ENCODE data around the gene KLF12. TPM values are rescaled to one million over a fixed set of nuclear protein-coding genes. Genes with fewer than 3 reads are reported as not detected.

Gene KLF12
- polyA plus RNA-seq, 3 donors, result 0.04 to 1.3 (median 0.38) TPM

GRCh38 chr13:74134777-74135325, 647 bp upstream of the KLF12 start:
- Histone ChIP-seq H3K27me3 (ENCODE audit: control insufficient read depth in 2 of 2, insufficient read depth in 2 of 2, low read length in 2 of 2) (peaks cover 20 to 47% of the 10 kb centered on the region in 2 donors), H3K27ac (ENCODE audit: low read depth in 1 of 2, low read length in 2 of 2) (no peak overlapping the region), H3K4me1 (ENCODE audit: control insufficient read depth in 1 of 2, insufficient read depth in 2 of 2, low read length in 2 of 2) (peaks cover 18 to 36% of the 10 kb centered on the region in 2 donors), H3K4me3 (replicated peaks in 1 of 3; ENCODE audit: low read depth in 2 of 3, low read length in 3 of 3) (peak overlapping the region; percentile 50 to 76 (median 53)), H4K20me1 (ENCODE audit: insufficient read depth, low read length) (no peaks in the 10 kb centered on the region), H3K79me2 (ENCODE audit: insufficient read depth, low read length) (no peaks in the 10 kb centered on the region), H3K36me3 (replicated peaks in 1 of 2; ENCODE audit: control insufficient read depth in 1 of 2, insufficient read depth in 2 of 2, low read length in 2 of 2) (no peaks in the 10 kb centered on the region), H3K9ac (ENCODE audit: insufficient read depth, low read length, poor library complexity, severe bottlenecking) (peak overlapping the region; percentile 38), H3K9me3 (replicated peaks in 1 of 2; ENCODE audit: control insufficient read depth in 1 of 2, insufficient read depth in 1 of 2, low read length in 2 of 2) (no peaks in the 10 kb centered on the region), H3K4me2 (replicated peaks; ENCODE audit: extremely low read depth, low read length, poor library complexity, severe bottlenecking) (peak overlapping the region; percentile 76), H2AFZ (ENCODE audit: insufficient read depth, low read depth, low read length, poor library complexity, severe bottlenecking) (peak overlapping the region; percentile 77)
- WGBS (ENCODE audit: insufficient coverage), result under 1% methylated on average over 57 of the region's 63 CpGs
- peaks cover 14% of the 10 kb centered on the region for H3K4me1 Mint-ChIP-seq
- peak in 1 of 3 donors; percentile 5 for DNase-seq
- no peak overlapping the region for H3K27ac Mint-ChIP-seq
- no peaks in the 10 kb centered on the region for H3K36me3 Mint-ChIP-seq
- intact Hi-C loops (cut with micrococcal nuclease), result no loop called here
- H3K4me3 Mint-ChIP-seq, result peak overlapping the region in 1 of 2 donors; percentile 83
- peaks cover 28 to 35% (median 33%) of the 10 kb centered on the region in 3 donors for H3K27me3 Mint-ChIP-seq (ENCODE audit: low read depth in 3 of 3)
- TF ChIP-seq CTCF (IDR thresholded peaks at IDR 0.05), result no peak
- H3K9me3 Mint-ChIP-seq, result peaks cover 0 to 2% (median 2%) of the 10 kb centered on the region in 7 donors

- H3K4me1 Mint-ChIP-seq, result peaks cover 14% of the 10 kb centered on the region
- peaks cover 28 to 35% (median 30%) of the 10 kb centered on the region in 3 donors for H3K27me3 Mint-ChIP-seq (ENCODE audit: low read depth in 3 of 3)
- H3K9me3 Mint-ChIP-seq, result peaks cover 0 to 2% (median 2%) of the 10 kb centered on the region in 7 donors
- peak overlapping the region; percentile 90 to 98 for H3K4me3 Mint-ChIP-seq
- H3K4me1 ChIP-seq (ENCODE audit: control insufficient read depth in 1 of 2, insufficient read depth in 2 of 2, low read length in 2 of 2), result peaks cover 18 to 36% of the 10 kb centered on the region in 2 donors
- intact Hi-C loops (cut with micrococcal nuclease), result no loop called here
- no peaks in the 10 kb centered on the region for H3K36me3 ChIP-seq (replicated peaks in 1 of 2; ENCODE audit: control insufficient read depth in 1 of 2, insufficient read depth in 2 of 2, low read length in 2 of 2)
- peak in 1 of 3 donors; percentile 33 for DNase-seq
- H3K4me2 ChIP-seq (replicated peaks; ENCODE audit: extremely low read depth, low read length, poor library complexity, severe bottlenecking), result peak overlapping the region; percentile 76
- peaks cover 20 to 43% of the 10 kb centered on the region in 2 donors for H3K27me3 ChIP-seq (ENCODE audit: control insufficient read depth in 2 of 2, insufficient read depth in 2 of 2, low read length in 2 of 2)
- no peak for TF ChIP-seq CTCF (IDR thresholded peaks at IDR 0.05)
- WGBS (ENCODE audit: insufficient coverage), result 0% methylated on average over 20 of the region's 35 CpGs
- H3K27ac Mint-ChIP-seq, result peak overlapping the region in 3 of 7 donors; percentile 42 to 81 (median 66)
- H2AFZ ChIP-seq (ENCODE audit: insufficient read depth, low read depth, low read length, poor library complexity, severe bottlenecking), result peak overlapping the region; percentile 55
- H3K36me3 Mint-ChIP-seq, result no peaks in the 10 kb centered on the region
- H3K9ac ChIP-seq (ENCODE audit: insufficient read depth, low read length, poor library complexity, severe bottlenecking), result no peak overlapping the region
- H3K79me2 ChIP-seq (ENCODE audit: insufficient read depth, low read length), result no peaks in the 10 kb centered on the region
- H3K4me3 ChIP-seq (replicated peaks in 1 of 3; ENCODE audit: low read depth in 2 of 3, low read length in 3 of 3), result peak overlapping the region; percentile 6 to 76 (median 53)
- H3K9me3 ChIP-seq (replicated peaks in 1 of 2; ENCODE audit: control insufficient read depth in 1 of 2, insufficient read depth in 1 of 2, low read length in 2 of 2), result no peaks in the 10 kb centered on the region
- no peak overlapping the region for H3K27ac ChIP-seq (ENCODE audit: low read depth in 1 of 2, low read length in 2 of 2)
- no peaks in the 10 kb centered on the region for H4K20me1 ChIP-seq (ENCODE audit: insufficient read depth, low read length)
Observed at GRCh38 chr13:74133657-74134201, 475 bp downstream of the KLF12 start.

Measured in CD14-positive monocyte (primary cell).